ENCODE data around the gene ZSCAN32.

DNA sequence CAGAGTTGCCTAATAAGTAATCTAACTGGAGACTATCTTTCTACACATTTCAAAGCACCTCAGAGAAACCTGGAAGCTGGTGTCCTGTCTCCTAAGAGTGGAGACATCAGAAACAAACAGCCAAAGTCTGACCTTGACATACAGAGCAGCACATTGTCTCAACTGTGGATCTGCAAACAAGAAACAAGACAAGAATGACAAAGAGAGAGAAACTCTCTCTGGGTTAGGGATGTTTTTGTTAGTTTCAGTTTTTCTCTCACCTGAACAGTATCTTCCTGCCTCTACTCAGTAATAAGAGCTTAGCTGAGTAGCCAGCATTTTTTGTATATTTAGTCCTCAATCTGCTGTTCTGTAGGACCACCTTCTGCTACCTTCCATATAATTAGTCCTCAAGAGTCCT is 33.6 kb upstream of the ZSCAN32 start:
- TF ChIP-seq POLR2AphosphoS5 (IDR thresholded peaks at IDR 0.05; ENCODE audit: borderline replicate concordance, low read depth, low read length) (no peak), FOXP2 (optimal IDR thresholded peaks at IDR 0.05; ENCODE audit: control extremely low read depth, extremely low read length, insufficient read depth) (no peak), EZH2 (IDR thresholded peaks at IDR 0.05) (no peak)
